Astrocyte of the cerebellum (primary cell): Measurements from ENCODE around the gene MPND.
A peak's percentile ranks its signal among the peaks of the same experiment; 100 is the strongest.

Source experiments
- DNase-seq: peaks from one replicate; pipeline ENCODE4 v3.0.0-alpha.2; 2011; ENCODE audit warnings: low read depth
- H3K4me3 ChIP-seq: 2 replicates; pipeline ENCODE4 v1.5.1; 2011; ENCODE audit warnings: mild to moderate bottlenecking, low read depth, low read length, moderate library complexity
- CTCF ChIP-seq: IDR thresholded peaks from 2 replicates; pipeline ENCODE4 v1.5.1; 2012; ENCODE audit warnings: low read length, low read depth, moderate library complexity, mild to moderate bottlenecking; ENCODE audit errors: missing control alignments
- in situ Hi-C: cut with HindIII; loops from 2 replicates; pipeline ENCODE4 v1.10.0; 2017; ENCODE audit warnings: low sequenced_read_pairs

The MPND gene

GRCh38 chr19:4401769-4402170 is 58.4 kb downstream of the MPND start:
- in situ Hi-C loops: no loop called here
- no peak for TF ChIP-seq CTCF
- DNase-seq: no peak
- H3K4me3 ChIP-seq: peak overlapping the region; percentile 30

GRCh38 chr19:4402171-4403004 is 59.0 kb downstream of the MPND start, which contains the start of gene CHAF1A:
Gene CHAF1A, plus strand, starts transcription at chr19:4402640. Its CDS starts 123 bp downstream, at chr19:4402763.
- in situ Hi-C loops: no loop called here
- DNase-seq: peak; percentile 100
- peak within 1 kb of the TSS; percentile 84 for H3K4me3 ChIP-seq
- TF ChIP-seq CTCF: no peak

- peak overlapping the region; percentile 84 for H3K4me3 ChIP-seq
- in situ Hi-C loops: no loop called here
- no peak for TF ChIP-seq CTCF
- DNase-seq: no peak
These were observed 59.8 kb downstream of the MPND start for GRCh38 chr19:4403005-4403761.

GRCh38 chr19:4405977-4406376 is 62.6 kb downstream of the MPND start:
- DNase-seq: no peak
- no peak overlapping the region for H3K4me3 ChIP-seq
- in situ Hi-C loops: no loop called here
- TF ChIP-seq CTCF: no peak

- no peak overlapping the region for H3K4me3 ChIP-seq
- TF ChIP-seq CTCF: no peak
- DNase-seq: no peak
- in situ Hi-C loops: no loop called here
These were observed 63.3 kb downstream of the MPND start for GRCh38 chr19:4406626-4407025.

- H3K4me3 ChIP-seq: no peak overlapping the region
- no peak for DNase-seq
- in situ Hi-C loops: no loop called here
These were observed 66.0 kb downstream of the MPND start for GRCh38 chr19:4409123-4409933.

More at GRCh38 chr19:4409123-4409933, 66.0 kb downstream of the MPND start:
- TF ChIP-seq CTCF: no peak
